NCI-H2107 treated with DMSO at 0.1 percent for 48 hours (cell line): ENCODE results near the gene CUL3.
"Not testable (repeated sequence)": the region's sequence is repeated elsewhere in the genome, so short reads cannot be mapped to it uniquely, and the experiment has no call there.

Experiments
- DNase-seq: peaks from one replicate; lab custom pipeline; 2025; ENCODE audit not compliant: unreplicated experiment; lab: John Stamatoyannopoulos, UW

The CUL3 gene

GRCh38 chr2:224585211-224586088 lies at the start of gene CUL3:
Gene CUL3 (minus strand): TSS chr2:224585363. CDS start chr2:224585009, 354 bp downstream.
- peak; percentile 90 for DNase-seq

GRCh38 chr2:224630659-224631550 lies 45.7 kb upstream of the CUL3 start:
- DNase-seq = no peak

- DNase-seq = no peak
Observed at GRCh38 chr2:224628416-224628815, 43.3 kb upstream of the CUL3 start.

- no peak for DNase-seq
Observed at GRCh38 chr2:224626735-224627134, 41.6 kb upstream of the CUL3 start.

GRCh38 chr2:224613543-224614286 lies 28.6 kb upstream of the CUL3 start:
- no peak for DNase-seq

GRCh38 chr2:224612578-224612977 lies 27.4 kb upstream of the CUL3 start:
- DNase-seq = no peak

- no peak for DNase-seq
Observed at GRCh38 chr2:224611938-224612337, 26.8 kb upstream of the CUL3 start.

GRCh38 chr2:224608104-224608503 lies 22.9 kb upstream of the CUL3 start:
- DNase-seq = no peak

- not testable (repeated sequence) for DNase-seq
Observed at GRCh38 chr2:224603746-224604500, 18.8 kb upstream of the CUL3 start.

GRCh38 chr2:224602778-224603375 lies 17.7 kb upstream of the CUL3 start:
- DNase-seq = not testable (repeated sequence)

- DNase-seq = no peak
Observed at GRCh38 chr2:224601923-224602322, 16.8 kb upstream of the CUL3 start.

GRCh38 chr2:224598678-224599077 lies 13.5 kb upstream of the CUL3 start:
- no peak for DNase-seq

GRCh38 chr2:224596289-224596688 lies 11.1 kb upstream of the CUL3 start:
- no peak for DNase-seq

- DNase-seq = no peak
Observed at GRCh38 chr2:224595518-224595917, 10.4 kb upstream of the CUL3 start.

- no peak for DNase-seq
Observed at GRCh38 chr2:224594840-224595239, 9.7 kb upstream of the CUL3 start.

GRCh38 chr2:224591220-224591619 lies 6.1 kb upstream of the CUL3 start:
- no peak for DNase-seq

GRCh38 chr2:224586127-224586695 lies 1.0 kb upstream of the CUL3 start:
- no peak for DNase-seq

- DNase-seq = no peak
Observed at GRCh38 chr2:224584785-224585210, 365 bp downstream of the CUL3 start.

- DNase-seq = peak; percentile 13
Observed at GRCh38 chr2:224584111-224584784, 915 bp downstream of the CUL3 start.
